Stimulated activated effector memory CD8-positive, alpha-beta T cell treated with anti-CD3 and anti-CD28 coated beads, Interleukin-12 subunit alpha, Interleukin-12 subunit beta, amount 100 ng/mL, for 72 hours (primary cell): ENCODE data around the gene SMARCA4.

ENCODE experiments used
- ATAC-seq: fragments of 150-1000 bp; cut with Tn5 transposase; 2 replicates; pipeline ENCODE4 v1.10.0; 2021
- DNase-seq, 2 donors: peaks; one replicate each; pipeline ENCODE4 v3.0.0; 2021 to 2022; ENCODE audit warnings: low spot score in 2 of 2
- H3K27ac Mint-ChIP-seq: one replicate; pipeline ENCODE4 v1.8.0; 2022; ENCODE audit warnings: mild to moderate bottlenecking, mixed read lengths
- H3K36me3 Mint-ChIP-seq: one replicate; pipeline ENCODE4 v1.8.0; 2022; ENCODE audit warnings: mild to moderate bottlenecking, mixed read lengths
- H3K4me1 Mint-ChIP-seq: one replicate; pipeline ENCODE4 v1.8.0; 2022; ENCODE audit warnings: mixed read lengths
- H3K4me3 Mint-ChIP-seq: one replicate; pipeline ENCODE4 v1.8.0; 2022; ENCODE audit warnings: mild to moderate bottlenecking, mixed read lengths
- H3K9me3 Mint-ChIP-seq: one replicate; pipeline ENCODE4 v1.8.0; 2022; ENCODE audit warnings: mixed read lengths

The SMARCA4 gene

DNA sequence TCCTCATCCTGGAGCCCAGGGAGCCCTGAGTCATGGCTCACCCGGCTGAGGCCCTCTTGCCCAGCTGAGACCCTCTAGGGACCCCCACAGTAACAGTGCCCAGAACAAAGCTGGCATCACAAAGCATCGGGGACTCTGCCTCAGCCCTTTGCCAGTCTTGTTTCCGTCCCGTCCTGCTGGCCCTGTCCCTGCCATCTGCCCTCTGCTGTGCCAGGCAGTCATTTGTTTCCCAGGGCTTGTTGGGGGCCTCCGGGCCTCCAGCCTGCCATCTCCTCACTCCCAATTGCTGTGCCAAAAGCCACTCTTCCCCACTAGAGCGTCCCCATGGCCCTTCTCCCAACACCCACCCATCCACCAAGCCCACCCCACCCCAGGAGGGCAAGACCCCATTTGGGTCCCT is 64.2 kb downstream of the SMARCA4 start:
- peaks cover 78% of the 10 kb centered on the region for H3K36me3 Mint-ChIP-seq
- ATAC-seq: no peak
- peak overlapping the region; percentile 65 for H3K27ac Mint-ChIP-seq
- H3K4me1 Mint-ChIP-seq: no peaks in the 10 kb centered on the region
- no peaks in the 10 kb centered on the region for H3K9me3 Mint-ChIP-seq
- DNase-seq: no peak
- H3K4me3 Mint-ChIP-seq: no peak overlapping the region

DNA sequence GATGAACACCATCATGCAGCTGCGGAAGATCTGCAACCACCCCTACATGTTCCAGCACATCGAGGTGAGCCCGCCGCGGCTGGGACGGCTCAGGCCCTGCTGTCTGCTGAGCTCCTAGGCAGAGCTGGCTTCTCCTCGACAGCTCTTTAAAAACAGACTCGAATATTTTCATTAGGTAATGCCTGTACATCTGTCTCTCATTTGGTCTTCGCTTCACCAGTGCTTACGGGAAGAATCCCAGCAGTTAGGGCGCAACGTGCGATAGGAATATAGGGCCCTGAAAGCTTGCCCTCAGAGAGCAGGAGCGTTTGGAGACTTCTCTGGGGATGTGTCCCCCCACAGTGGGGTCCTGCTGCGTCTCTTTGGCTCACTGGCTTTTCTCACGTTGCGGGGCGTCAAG is 64.6 kb downstream of the SMARCA4 start:
- DNase-seq (no peak), ATAC-seq (no peak)
- H3K9me3 Mint-ChIP-seq: no peaks in the 10 kb centered on the region
- H3K27ac Mint-ChIP-seq: peak overlapping the region; percentile 65
- H3K36me3 Mint-ChIP-seq: peaks cover 78% of the 10 kb centered on the region
- no peaks in the 10 kb centered on the region for H3K4me1 Mint-ChIP-seq
- no peak overlapping the region for H3K4me3 Mint-ChIP-seq

DNA sequence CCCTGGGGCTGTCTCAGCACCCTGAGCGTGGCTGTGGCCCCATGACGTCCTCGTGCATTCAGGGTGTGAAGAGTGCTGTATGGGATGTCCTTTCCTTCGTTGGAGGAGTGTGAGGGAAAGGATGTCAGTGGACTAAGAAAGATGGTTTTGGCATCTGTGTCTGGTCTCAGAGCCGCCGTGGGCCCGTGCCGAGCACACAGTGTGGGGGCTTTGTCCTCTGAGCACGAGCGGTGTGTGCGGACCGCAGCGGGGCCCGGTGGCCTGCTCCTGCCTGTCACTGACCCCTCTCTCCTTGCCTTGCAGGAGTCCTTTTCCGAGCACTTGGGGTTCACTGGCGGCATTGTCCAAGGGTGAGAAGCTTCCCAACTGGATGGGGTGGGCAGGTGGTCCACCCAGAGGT is 65.2 kb downstream of the SMARCA4 start:
- ATAC-seq (no peak), DNase-seq (no peak)
- no peak overlapping the region for H3K4me3 Mint-ChIP-seq
- H3K27ac Mint-ChIP-seq: peak overlapping the region; percentile 65
- H3K4me1 Mint-ChIP-seq: no peaks in the 10 kb centered on the region
- peaks cover 78% of the 10 kb centered on the region for H3K36me3 Mint-ChIP-seq
- no peaks in the 10 kb centered on the region for H3K9me3 Mint-ChIP-seq

DNA sequence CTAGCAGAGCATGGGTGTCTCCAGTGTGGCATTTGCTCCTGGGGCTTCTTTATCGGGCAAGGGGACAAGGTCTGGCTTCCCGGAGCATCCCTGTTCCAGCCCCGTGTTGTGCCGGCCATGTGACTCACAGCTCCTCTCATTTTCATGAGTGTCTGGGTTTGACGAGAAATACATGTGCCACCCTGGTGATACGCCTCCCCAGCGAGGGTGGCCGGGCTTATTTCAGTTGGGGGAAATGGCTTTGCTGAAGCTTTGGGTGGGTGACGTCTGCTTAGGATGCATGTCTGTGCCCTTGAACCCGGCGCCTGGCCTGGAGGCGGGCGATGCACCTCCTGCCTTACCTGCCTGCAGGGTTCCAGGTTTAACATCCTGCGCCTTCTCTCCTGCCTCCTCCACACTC is 66.6 kb downstream of the SMARCA4 start:
- DNase-seq (no peak), ATAC-seq (no peak)
- Mint-ChIP-seq H3K27ac (no peak overlapping the region), H3K9me3 (no peaks in the 10 kb centered on the region), H3K4me3 (no peak overlapping the region), H3K4me1 (no peaks in the 10 kb centered on the region), H3K36me3 (peaks cover 78% of the 10 kb centered on the region)

DNA sequence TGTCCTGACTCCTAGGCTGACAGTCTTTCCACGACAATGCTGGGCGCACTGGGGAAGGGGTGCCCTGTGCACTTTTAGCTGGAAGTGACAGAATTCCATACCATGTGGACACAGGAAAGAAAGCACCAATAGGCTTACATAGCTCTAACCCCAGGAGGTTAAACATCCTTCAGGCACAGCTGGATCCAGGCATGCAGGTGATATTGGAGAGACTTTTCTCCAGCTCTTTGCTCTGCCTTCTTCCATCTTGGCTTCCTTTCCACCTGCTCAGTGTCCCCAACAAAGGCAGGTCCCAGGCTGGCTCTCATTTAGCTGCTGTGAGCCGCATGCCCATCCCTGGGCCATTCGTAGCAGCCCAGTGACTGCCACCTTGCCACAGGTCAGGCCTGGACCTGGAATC is 67.3 kb downstream of the SMARCA4 start:
- Mint-ChIP-seq H3K4me1 (no peaks in the 10 kb centered on the region), H3K36me3 (peaks cover 78% of the 10 kb centered on the region), H3K27ac (no peak overlapping the region), H3K4me3 (no peak overlapping the region), H3K9me3 (no peaks in the 10 kb centered on the region)
- DNase-seq (no peak), ATAC-seq (no peak)

DNA sequence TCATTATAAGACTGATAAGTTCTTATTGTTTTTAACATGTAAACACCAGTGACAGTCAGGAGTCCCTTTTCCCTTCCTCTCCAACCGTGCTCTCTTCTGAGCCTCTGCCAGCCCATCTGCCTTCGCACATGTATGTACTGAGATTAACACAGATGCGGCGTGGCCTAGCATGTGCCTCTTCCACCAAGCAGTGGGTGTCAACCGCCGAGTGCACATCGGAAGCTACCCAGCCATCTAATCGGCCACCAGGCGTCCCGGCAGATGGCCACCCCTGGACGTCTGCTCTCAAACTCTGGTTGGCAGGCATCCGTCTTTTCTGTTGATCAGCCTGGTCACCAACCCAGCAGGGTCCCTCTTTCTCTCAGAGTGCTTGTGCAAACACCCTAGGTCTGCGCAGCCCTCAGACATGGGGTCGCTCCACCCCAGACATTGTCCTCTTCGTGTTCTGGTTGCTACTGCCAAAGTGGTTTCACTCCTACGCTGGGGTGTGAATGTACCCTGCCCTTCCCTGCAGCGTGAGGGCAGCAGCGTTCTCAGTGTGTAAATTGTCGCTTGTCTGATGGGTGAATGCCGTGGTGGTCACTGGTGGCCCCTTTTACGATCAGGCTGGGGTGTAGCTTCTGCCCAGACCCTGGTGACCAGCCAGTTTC is 70.7 kb downstream of the SMARCA4 start:
- Mint-ChIP-seq H3K36me3 (peaks cover 90% of the 10 kb centered on the region), H3K9me3 (no peaks in the 10 kb centered on the region), H3K27ac (no peak overlapping the region), H3K4me3 (no peak overlapping the region), H3K4me1 (no peaks in the 10 kb centered on the region)
- ATAC-seq (no peak), DNase-seq (no peak)

DNA sequence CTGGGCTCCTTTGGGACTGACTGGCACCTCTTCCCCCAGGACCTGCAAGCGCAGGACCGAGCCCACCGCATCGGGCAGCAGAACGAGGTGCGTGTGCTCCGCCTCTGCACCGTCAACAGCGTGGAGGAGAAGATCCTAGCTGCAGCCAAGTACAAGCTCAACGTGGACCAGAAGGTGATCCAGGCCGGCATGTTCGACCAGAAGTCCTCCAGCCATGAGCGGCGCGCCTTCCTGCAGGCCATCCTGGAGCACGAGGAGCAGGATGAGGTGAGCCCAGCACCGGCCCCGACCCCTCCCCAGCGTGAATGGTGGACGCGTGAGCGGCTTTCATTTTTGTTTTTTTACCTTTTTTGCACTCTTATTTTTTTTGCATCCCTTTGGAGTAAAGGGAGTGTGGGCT is 72.4 kb downstream of the SMARCA4 start:
- H3K27ac Mint-ChIP-seq: no peak overlapping the region
- no peaks in the 10 kb centered on the region for H3K4me1 Mint-ChIP-seq
- ATAC-seq (no peak), DNase-seq (no peak)
- no peaks in the 10 kb centered on the region for H3K9me3 Mint-ChIP-seq
- H3K4me3 Mint-ChIP-seq: no peak overlapping the region
- peaks cover 95% of the 10 kb centered on the region for H3K36me3 Mint-ChIP-seq

DNA sequence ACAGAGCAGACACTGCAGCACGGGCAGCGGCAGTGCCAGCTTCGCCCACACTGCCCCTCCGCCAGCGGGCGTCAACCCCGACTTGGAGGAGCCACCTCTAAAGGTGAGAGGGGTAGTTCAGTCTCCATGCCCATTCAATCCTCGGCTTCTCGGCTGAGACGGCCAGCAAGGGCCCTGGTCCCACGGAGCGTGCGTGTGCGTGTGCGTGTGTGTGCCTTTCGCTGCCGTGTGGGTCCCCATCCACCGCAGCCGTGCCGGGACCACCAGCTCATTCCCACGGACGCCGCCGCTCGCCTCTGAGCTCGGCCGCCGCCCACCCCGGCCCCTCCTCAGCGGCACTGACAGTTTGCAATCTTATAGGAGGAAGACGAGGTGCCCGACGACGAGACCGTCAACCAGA is 72.9 kb downstream of the SMARCA4 start:
- Mint-ChIP-seq H3K4me1 (no peaks in the 10 kb centered on the region), H3K9me3 (no peaks in the 10 kb centered on the region), H3K36me3 (peaks cover 100% of the 10 kb centered on the region), H3K27ac (no peak overlapping the region), H3K4me3 (no peak overlapping the region)
- no peak for DNase-seq
- no peak for ATAC-seq

DNA sequence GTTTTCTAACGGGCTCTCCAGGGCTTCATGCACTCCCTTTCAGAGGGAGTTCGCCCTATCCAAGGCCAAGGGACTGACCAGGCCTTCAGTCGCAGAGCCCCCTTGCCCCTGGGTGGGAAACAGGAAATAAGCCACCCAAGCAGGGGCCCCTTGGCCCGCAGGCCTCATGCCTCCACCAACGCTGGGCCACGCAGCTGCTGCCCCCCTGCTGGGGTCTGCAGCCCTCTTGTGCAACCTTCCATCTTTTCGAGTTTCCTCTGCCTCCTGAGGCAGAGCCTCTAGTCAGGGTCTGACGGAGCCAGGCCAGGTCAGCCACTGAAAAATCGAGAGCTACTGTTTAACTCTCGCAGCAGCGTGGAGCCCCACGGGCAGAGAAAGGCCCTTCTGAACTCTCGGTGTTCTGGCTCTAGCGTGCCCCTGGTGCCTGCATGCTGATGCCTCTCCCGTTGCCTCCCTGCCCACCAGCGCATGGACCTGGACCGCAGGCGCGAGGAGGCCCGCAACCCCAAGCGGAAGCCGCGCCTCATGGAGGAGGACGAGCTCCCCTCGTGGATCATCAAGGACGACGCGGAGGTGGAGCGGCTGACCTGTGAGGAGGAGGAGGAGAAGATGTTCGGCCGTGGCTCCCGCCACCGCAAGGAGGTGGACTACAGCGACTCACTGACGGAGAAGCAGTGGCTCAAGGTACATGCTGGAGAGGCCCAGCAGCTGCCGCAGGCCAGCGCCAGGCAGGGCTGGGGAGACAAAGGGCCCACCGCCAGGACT is 73.8 kb downstream of the SMARCA4 start:
- Mint-ChIP-seq H3K4me1 (no peaks in the 10 kb centered on the region), H3K36me3 (peaks cover 100% of the 10 kb centered on the region), H3K9me3 (no peaks in the 10 kb centered on the region), H3K4me3 (no peak overlapping the region), H3K27ac (no peak overlapping the region)
- no peak for DNase-seq
- no peak for ATAC-seq

DNA sequence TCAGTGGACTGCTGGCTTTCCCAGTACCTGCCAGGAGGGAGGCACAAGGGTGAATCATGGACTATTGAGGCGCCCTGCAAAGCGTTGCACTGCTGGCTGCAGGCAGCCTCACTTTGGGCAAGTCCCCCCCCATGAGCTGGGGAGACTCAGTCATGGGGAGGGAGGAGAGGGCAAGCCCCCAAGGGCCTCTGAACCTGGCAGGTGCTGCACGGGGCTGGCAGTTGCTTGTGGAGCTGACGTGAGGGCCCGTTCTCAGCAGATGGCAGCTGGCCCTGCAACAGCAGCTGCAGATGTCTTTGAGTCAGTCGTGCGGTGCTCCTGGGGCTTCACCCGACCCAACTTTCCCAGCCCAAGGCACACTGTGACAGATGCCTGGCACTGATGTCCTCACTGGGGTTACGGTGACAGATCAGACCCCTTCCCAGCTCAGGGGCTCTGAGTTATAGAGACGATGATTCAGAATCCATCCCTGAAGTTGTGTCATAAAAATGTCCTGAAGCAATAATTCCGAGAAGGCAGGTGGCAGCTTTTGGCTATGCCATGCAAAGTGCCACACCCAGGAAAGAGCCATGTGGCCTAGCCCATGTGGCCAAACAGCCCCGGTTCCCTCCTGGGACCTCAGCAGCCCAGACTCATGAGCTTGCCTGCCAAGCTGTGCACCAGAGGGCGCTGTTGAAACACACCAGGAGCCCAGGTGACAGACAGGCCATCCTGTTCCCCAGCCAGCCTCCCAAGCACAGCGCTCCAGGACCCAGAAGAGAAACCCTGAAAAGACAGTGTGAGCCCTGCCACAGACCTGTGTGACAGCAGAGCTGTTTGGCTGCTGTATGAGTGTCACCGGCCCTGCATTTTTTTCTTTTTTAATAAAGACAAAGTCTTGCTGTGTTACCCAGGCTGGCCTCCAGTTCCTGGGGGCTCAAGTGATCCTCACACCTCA is 74.9 kb downstream of the SMARCA4 start:
- H3K4me1 Mint-ChIP-seq: no peaks in the 10 kb centered on the region
- peak overlapping the region; percentile 67 for H3K27ac Mint-ChIP-seq
- H3K4me3 Mint-ChIP-seq: no peak overlapping the region
- H3K9me3 Mint-ChIP-seq: no peaks in the 10 kb centered on the region
- H3K36me3 Mint-ChIP-seq: peaks cover 92% of the 10 kb centered on the region
- DNase-seq (peak; percentile 78 to 89), ATAC-seq (peak; percentile 91)

DNA sequence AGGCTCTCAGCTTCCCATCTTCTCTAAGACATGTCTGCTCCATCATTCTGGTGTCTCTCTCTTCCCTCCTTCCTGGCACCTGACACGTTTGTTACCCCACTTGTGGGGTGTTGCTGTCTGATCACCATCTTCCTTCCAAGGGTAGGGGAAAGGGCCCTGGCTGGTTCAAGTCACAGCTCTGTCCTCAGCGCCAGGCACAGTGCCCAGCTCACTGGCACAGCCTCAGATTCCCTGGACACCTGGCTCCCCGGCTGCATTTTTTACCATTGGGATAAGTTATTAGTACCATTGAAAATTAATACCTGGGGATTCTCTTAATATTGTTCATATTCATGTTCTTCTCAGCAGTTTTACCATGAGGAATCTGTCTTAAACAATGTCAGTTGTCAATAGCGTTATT is 77.7 kb downstream of the SMARCA4 start:
- Mint-ChIP-seq H3K36me3 (peaks cover 91% of the 10 kb centered on the region), H3K27ac (no peak overlapping the region)
- ATAC-seq: no peak

DNA sequence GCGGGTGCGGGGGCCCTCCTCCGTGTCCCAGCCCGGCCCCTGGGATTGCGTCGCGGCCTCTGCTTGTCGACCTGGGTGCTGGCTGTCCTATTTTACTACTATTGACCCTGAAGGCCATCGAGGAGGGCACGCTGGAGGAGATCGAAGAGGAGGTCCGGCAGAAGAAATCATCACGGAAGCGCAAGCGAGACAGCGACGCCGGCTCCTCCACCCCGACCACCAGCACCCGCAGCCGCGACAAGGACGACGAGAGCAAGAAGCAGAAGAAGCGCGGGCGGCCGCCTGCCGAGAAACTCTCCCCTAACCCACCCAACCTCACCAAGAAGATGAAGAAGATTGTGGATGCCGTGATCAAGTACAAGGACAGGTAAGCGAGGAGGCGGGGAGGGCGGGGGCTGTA is 80.4 kb downstream of the SMARCA4 start:
- no peaks in the 10 kb centered on the region for H3K4me1 Mint-ChIP-seq

More for the DNA sequence above, 77.7 kb downstream of the SMARCA4 start:
- no peak for DNase-seq
- Mint-ChIP-seq H3K4me3 (no peak overlapping the region), H3K9me3 (no peaks in the 10 kb centered on the region), H3K4me1 (no peaks in the 10 kb centered on the region)

DNA sequence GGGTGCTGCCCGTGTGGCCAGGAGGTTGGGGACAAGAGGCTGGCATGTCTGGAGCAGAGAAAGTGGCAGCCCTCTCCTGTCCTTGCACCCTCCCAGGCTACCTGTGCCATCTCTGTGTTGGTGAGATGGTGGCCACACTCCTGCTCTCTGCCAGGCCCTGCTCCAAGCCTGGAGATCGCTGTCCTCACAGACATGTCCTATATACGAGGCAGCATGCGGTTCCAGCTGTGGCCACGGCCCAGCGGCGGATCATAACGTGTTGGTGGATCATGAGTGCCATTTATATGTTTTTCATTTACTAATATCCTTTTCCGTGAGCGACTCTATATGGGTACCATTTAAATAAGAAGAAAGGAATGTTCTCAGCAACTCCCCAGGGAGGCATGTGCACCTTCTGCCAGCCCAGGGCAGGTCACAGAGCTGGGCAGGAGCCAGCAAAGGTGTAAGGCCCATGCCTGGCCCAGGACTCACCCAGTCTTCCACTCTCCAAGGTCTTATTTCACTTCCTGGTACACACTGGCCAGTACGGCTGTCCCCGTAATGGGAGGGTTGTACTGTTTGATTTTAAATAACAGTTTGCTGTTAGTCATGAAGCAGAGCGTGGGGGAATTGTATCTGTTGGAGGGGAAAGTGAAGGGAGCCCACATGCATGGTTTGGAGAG is 81.3 kb downstream of the SMARCA4 start:
- no peak overlapping the region for H3K4me3 Mint-ChIP-seq
- no peaks in the 10 kb centered on the region for H3K4me1 Mint-ChIP-seq
- no peak for ATAC-seq
- H3K27ac Mint-ChIP-seq: peak overlapping the region; percentile 7
- H3K36me3 Mint-ChIP-seq: peaks cover 70% of the 10 kb centered on the region
- no peak for DNase-seq
- H3K9me3 Mint-ChIP-seq: no peaks in the 10 kb centered on the region

More for the DNA sequence above, 80.4 kb downstream of the SMARCA4 start:
- DNase-seq: no peak
- H3K27ac Mint-ChIP-seq: no peak overlapping the region
- no peak for ATAC-seq
- H3K9me3 Mint-ChIP-seq: no peaks in the 10 kb centered on the region
- peaks cover 79% of the 10 kb centered on the region for H3K36me3 Mint-ChIP-seq
- no peak overlapping the region for H3K4me3 Mint-ChIP-seq

DNA sequence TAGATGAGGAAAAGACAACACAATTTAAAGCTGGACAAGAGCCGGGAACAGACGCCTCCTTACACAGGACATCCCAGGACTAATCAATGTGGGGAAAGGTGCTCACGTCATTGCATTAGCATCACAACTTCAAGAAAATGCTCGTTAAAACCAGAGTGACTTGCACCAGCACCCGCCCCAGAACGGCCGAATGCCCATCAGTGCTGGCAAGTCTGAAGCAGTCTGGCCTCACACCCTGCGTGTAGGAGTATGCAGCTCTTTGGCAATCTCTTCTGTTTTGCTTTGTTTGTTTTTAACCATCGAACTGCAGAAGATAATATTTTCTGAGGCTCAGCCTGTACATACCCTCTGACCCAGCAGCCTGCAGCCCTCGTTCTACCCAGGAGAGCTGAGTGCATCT is 83.6 kb downstream of the SMARCA4 start:
- Mint-ChIP-seq H3K9me3 (no peaks in the 10 kb centered on the region), H3K27ac (peak overlapping the region; percentile 74), H3K4me3 (no peak overlapping the region), H3K36me3 (peaks cover 58% of the 10 kb centered on the region), H3K4me1 (peaks cover 13% of the 10 kb centered on the region)
- no peak for ATAC-seq
- DNase-seq: no peak

DNA sequence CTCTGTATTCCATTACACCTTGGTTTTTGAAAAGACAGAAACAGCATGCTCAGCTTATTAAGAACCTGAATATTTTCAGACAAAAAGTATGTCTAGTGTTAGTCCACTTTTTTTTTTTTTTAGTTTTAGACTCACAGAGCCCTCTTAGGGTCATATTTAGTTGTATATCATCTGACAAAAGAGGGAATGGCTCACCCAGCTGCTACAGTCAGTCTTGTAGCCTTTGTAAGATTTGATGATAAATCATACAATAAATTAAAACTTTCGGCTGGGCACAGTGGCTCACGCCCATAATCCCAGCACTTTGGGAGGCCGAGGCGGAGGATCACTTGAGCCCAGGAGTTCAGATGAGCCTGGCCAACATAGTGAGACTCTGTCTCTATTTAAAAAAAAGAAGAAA is 84.7 kb downstream of the SMARCA4 start:
- DNase-seq: no peak
- H3K4me1 Mint-ChIP-seq: peaks cover 17% of the 10 kb centered on the region
- H3K9me3 Mint-ChIP-seq: no peaks in the 10 kb centered on the region
- no peak overlapping the region for H3K27ac Mint-ChIP-seq
- no peak for ATAC-seq
- H3K36me3 Mint-ChIP-seq: peaks cover 60% of the 10 kb centered on the region
- no peak overlapping the region for H3K4me3 Mint-ChIP-seq
